ENCODE data around the gene NRAP. TPM values are rescaled to one million over a fixed set of nuclear protein-coding genes. Genes with fewer than 3 reads are reported as not detected.

Gene NRAP
- total RNA-seq, 1 donor from 2014 or later = not detected

DNA sequence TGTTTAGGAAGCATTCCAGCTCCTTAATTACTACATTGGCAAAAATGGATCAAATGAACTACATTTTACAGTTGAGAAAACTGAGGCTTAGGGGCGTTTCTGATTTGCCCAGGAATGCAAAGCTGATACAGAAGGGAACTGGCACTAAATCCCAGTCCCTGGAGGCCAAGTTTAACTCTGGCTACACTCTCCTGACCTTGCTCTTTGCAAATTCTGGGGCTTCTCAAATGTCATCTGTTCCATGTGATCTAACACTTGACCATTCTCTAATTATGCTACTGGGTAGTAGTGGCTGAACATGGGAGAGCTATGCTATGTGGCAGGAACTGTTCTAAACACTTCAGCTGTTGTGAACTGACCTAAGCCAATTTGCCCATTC, 122.3 kb downstream of the NRAP start:
- no peak overlapping the region for H3K27ac ChIP-seq
- DNase-seq (no peak), ATAC-seq (no peak)
- H3K4me3 ChIP-seq = no peak overlapping the region
- no peaks in the 10 kb centered on the region for H3K9me3 ChIP-seq
- no peaks in the 10 kb centered on the region for H3K4me1 ChIP-seq
- intact Hi-C loops (cut with DNase I) = no loop called here
- no peaks in the 10 kb centered on the region for H3K36me3 ChIP-seq
- H3K27me3 ChIP-seq (ENCODE audit: low read depth) = no peaks in the 10 kb centered on the region
- TF ChIP-seq, protein P1, sequence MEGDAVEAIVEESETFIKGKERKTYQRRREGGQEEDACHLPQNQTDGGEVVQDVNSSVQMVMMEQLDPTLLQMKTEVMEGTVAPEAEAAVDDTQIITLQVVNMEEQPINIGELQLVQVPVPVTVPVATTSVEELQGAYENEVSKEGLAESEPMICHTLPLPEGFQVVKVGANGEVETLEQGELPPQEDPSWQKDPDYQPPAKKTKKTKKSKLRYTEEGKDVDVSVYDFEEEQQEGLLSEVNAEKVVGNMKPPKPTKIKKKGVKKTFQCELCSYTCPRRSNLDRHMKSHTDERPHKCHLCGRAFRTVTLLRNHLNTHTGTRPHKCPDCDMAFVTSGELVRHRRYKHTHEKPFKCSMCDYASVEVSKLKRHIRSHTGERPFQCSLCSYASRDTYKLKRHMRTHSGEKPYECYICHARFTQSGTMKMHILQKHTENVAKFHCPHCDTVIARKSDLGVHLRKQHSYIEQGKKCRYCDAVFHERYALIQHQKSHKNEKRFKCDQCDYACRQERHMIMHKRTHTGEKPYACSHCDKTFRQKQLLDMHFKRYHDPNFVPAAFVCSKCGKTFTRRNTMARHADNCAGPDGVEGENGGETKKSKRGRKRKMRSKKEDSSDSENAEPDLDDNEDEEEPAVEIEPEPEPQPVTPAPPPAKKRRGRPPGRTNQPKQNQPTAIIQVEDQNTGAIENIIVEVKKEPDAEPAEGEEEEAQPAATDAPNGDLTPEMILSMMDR (IDR thresholded peaks at IDR 0.05) = no peak

DNA sequence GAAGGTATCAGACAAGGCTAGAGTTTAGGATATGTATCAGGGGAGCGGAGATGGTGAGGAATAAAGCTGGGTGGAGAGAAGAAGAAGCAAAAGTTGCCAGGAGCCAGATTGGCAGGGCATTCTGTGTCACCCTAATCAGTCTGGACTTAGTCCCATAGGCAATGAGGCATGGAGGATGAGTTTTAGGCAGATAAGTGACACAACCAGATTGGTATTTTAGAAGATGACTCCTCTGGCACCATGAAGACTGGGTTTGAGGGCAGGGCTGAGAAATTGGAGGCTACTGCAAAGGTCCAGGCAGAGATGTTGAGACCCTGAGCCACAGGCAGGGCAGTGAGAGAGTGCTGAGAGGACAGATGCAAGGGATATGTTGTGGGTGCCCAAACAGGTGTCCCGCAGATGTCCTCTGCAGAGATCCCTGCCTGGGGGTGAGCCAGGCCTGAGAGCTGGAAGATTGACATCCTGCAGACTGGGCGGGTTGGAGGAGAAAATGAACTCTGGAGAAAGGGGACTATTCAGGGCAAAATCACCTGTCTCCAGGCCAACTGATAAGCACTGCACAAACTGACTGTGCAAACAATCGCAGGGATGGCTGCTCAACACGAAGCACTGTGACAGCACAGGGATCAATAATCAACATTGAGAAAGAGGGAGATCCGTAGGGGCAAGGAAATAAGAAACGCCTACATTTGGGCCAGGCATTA, 122.8 kb downstream of the NRAP start:
- H3K27ac ChIP-seq = no peak overlapping the region
- H3K27me3 ChIP-seq (ENCODE audit: low read depth) = no peaks in the 10 kb centered on the region
- no peaks in the 10 kb centered on the region for H3K36me3 ChIP-seq
- no peaks in the 10 kb centered on the region for H3K9me3 ChIP-seq
- no peak overlapping the region for H3K4me3 ChIP-seq
- TF ChIP-seq, protein P1 (IDR thresholded peaks at IDR 0.05) = no peak
- intact Hi-C loops (cut with DNase I) = no loop called here
- no peaks in the 10 kb centered on the region for H3K4me1 ChIP-seq
- ATAC-seq (no peak), DNase-seq (no peak)

- no peak for ATAC-seq
- intact Hi-C loops (cut with DNase I) = no loop called here
- TF ChIP-seq, protein P1 (IDR thresholded peaks at IDR 0.05) = no peak
- Histone ChIP-seq H3K9me3 (no peaks in the 10 kb centered on the region), H3K36me3 (no peaks in the 10 kb centered on the region), H3K4me1 (no peaks in the 10 kb centered on the region), H3K27me3 (ENCODE audit: low read depth) (no peaks in the 10 kb centered on the region), H3K4me3 (no peak overlapping the region), H3K27ac (no peak overlapping the region)
- DNase-seq = no peak
These were observed 124.1 kb downstream of the NRAP start for GRCh38 chr10:113539789-113540188.

Other genes with a start within 250 kb of the NRAP start
- 0.77 TPM for gene HABP2, start 111.0 kb downstream of the NRAP start, total RNA-seq
- 36.3 TPM for gene CASP7, start 15.9 kb upstream of the NRAP start, total RNA-seq
- gene PLEKHS1, start 87.6 kb upstream of the NRAP start, total RNA-seq = 7.0 TPM
- gene DCLRE1A, start 190.0 kb upstream of the NRAP start, total RNA-seq = 7.1 TPM
- 43.6 TPM for gene NHLRC2, start 190.6 kb upstream of the NRAP start, total RNA-seq